Right forelimb (tissue), 1 donor: ENCODE measurements around the gene REG1B.

Experiments used
- DNase-seq: peaks from one replicate; pipeline ENCODE4 v3.0.0-alpha.2; 2018

Gene REG1B

GRCh38 chr2:79087785-79088364 is at the start of gene REG1B:
REG1B (minus strand) TSS chr2:79087993; CDS start chr2:79087612, 381 bp downstream.
- DNase-seq: no peak

GRCh38 chr2:79131687-79132086 is 43.9 kb upstream of the REG1B start:
- DNase-seq: no peak

GRCh38 chr2:79129804-79130203 is 42.0 kb upstream of the REG1B start:
- DNase-seq: no peak

GRCh38 chr2:79129260-79129659 is 41.5 kb upstream of the REG1B start:
- DNase-seq: no peak

GRCh38 chr2:79128406-79128805 is 40.6 kb upstream of the REG1B start:
- DNase-seq: no peak

- no peak for DNase-seq
Measured at GRCh38 chr2:79125721-79125985, 37.9 kb upstream of the REG1B start.

GRCh38 chr2:79124907-79125720 is 37.3 kb upstream of the REG1B start:
- no peak for DNase-seq

GRCh38 chr2:79122676-79123075 is 34.9 kb upstream of the REG1B start:
- no peak for DNase-seq

- no peak for DNase-seq
Measured at GRCh38 chr2:79120194-79120713, 32.5 kb upstream of the REG1B start, which contains the start of gene REG1A. REG1A (plus strand) TSS chr2:79120488; CDS start chr2:79120862, 374 bp downstream.

GRCh38 chr2:79116997-79117928 is 29.5 kb upstream of the REG1B start:
- no peak for DNase-seq

GRCh38 chr2:79114797-79115494 is 27.2 kb upstream of the REG1B start:
- no peak for DNase-seq

- no peak for DNase-seq
Measured at GRCh38 chr2:79112269-79112668, 24.5 kb upstream of the REG1B start.

- no peak for DNase-seq
Measured at GRCh38 chr2:79105259-79105658, 17.5 kb upstream of the REG1B start.

GRCh38 chr2:79103214-79103613 is 15.4 kb upstream of the REG1B start:
- DNase-seq: no peak

GRCh38 chr2:79101024-79101423 is 13.2 kb upstream of the REG1B start:
- no peak for DNase-seq

- DNase-seq: no peak
Measured at GRCh38 chr2:79100285-79100684, 12.5 kb upstream of the REG1B start.

GRCh38 chr2:79099140-79099686 is 11.4 kb upstream of the REG1B start:
- no peak for DNase-seq

GRCh38 chr2:79097843-79098242 is 10.1 kb upstream of the REG1B start:
- no peak for DNase-seq

GRCh38 chr2:79090693-79091092 is 2.9 kb upstream of the REG1B start:
- no peak for DNase-seq

GRCh38 chr2:79086255-79086654 is 1.5 kb downstream of the REG1B start:
- no peak for DNase-seq

GRCh38 chr2:79085382-79085781 is 2.4 kb downstream of the REG1B start:
- no peak for DNase-seq

GRCh38 chr2:79084495-79085135 is 3.2 kb downstream of the REG1B start:
- DNase-seq: no peak
